Liver (tissue), 9 donors: ENCODE results near the gene NDUFC2. TPM values are rescaled to one million over a fixed set of nuclear protein-coding genes. Genes with fewer than 3 reads are reported as not detected.

Experiments
- DNase-seq: peaks from one replicate; pipeline ENCODE4 v3.0.0-alpha.2; 2017; ENCODE audit warnings: low spot score
- H3K27ac ChIP-seq, 2 donors: one replicate each; pipeline ENCODE4 v1.7.0; 2013; ENCODE audit warnings: inconsistent platforms in 2 of 2, low read length in 2 of 2, control low read depth in 1 of 2, low read depth in 1 of 2, mild to moderate bottlenecking in 1 of 2
- H3K27me3 ChIP-seq, 4 donors: one replicate each; pipeline versions ENCODE4 v1.6.1 to v1.7.0; 2013; ENCODE audit warnings: low read length in 3 of 4, inconsistent platforms in 1 of 4, mild to moderate bottlenecking in 1 of 4, moderate library complexity in 1 of 4; ENCODE audit not compliant: control insufficient read depth in 4 of 4, insufficient read depth in 4 of 4
- H3K36me3 ChIP-seq, 4 donors: one replicate each; pipeline versions ENCODE4 v1.6.1 to v1.7.0; 2013; ENCODE audit warnings: low read length in 3 of 4, mild to moderate bottlenecking in 3 of 4, low read depth in 1 of 4, moderate library complexity in 1 of 4; ENCODE audit not compliant: control insufficient read depth in 4 of 4, insufficient read depth in 3 of 4
- H3K4me1 ChIP-seq, 4 donors: one replicate each; pipeline versions ENCODE4 v1.6.1 to v1.7.0; 2013; ENCODE audit warnings: low read length in 3 of 4, mild to moderate bottlenecking in 3 of 4, moderate library complexity in 1 of 4; ENCODE audit not compliant: control insufficient read depth in 4 of 4, insufficient read depth in 4 of 4
- H3K4me3 ChIP-seq, 3 donors: one replicate each; pipeline versions ENCODE4 v1.6.1 to v1.7.0; 2013; ENCODE audit warnings: low read length in 3 of 3, control low read depth in 1 of 3, low read depth in 1 of 3, mild to moderate bottlenecking in 1 of 3
- H3K9ac ChIP-seq, 2 donors: one replicate each; pipeline ENCODE4 v1.7.0; 2013; ENCODE audit warnings: low read length in 2 of 2, mild to moderate bottlenecking in 2 of 2, moderate library complexity in 2 of 2, control low read depth in 1 of 2, low read depth in 1 of 2
- H3K9me3 ChIP-seq, 4 donors: one replicate each; pipeline versions ENCODE4 v1.6.1 to v1.7.0; 2013; ENCODE audit warnings: low read length in 3 of 4; ENCODE audit not compliant: control insufficient read depth in 4 of 4
- ATF3 ChIP-seq: IDR thresholded peaks from 2 replicates; pipeline ENCODE4 v1.6.1; 2016; ENCODE audit warnings: antibody characterized with exemption
- CTCF ChIP-seq: fragments of 150-350 bp; IDR thresholded peaks from 2 replicates; pipeline ENCODE4 v1.5.1; 2017; ENCODE audit warnings: improper control_type of control experiment, low read depth, low read length; ENCODE audit not compliant: missing input control
- EGR1 ChIP-seq, 2 donors: IDR thresholded peaks; 2 replicates each; pipeline ENCODE4 v1.6.1; 2016 to 2018; ENCODE audit warnings: antibody characterized with exemption in 2 of 2, low read depth in 2 of 2
- FOXA1 ChIP-seq: IDR thresholded peaks from 2 replicates; pipeline ENCODE4 v1.6.1; 2016; ENCODE audit warnings: antibody characterized with exemption
- FOXA2 ChIP-seq: IDR thresholded peaks from 2 replicates; pipeline ENCODE4 v1.6.1; 2016; ENCODE audit warnings: antibody characterized with exemption
- HNF4A ChIP-seq, 2 donors: conservative IDR thresholded peaks; 2 replicates each; pipeline ENCODE4 v1.6.1; 2016; ENCODE audit warnings: antibody characterized with exemption in 2 of 2, mild to moderate bottlenecking in 2 of 2
- HNF4G ChIP-seq: IDR thresholded peaks from 2 replicates; pipeline ENCODE4 v1.6.1; 2016; ENCODE audit warnings: antibody characterized with exemption
- JUND ChIP-seq, 2 donors: IDR thresholded peaks; 2 replicates each; pipeline ENCODE4 v1.6.1; 2016; ENCODE audit warnings: antibody characterized with exemption in 2 of 2
- MAX ChIP-seq: IDR thresholded peaks from 2 replicates; pipeline ENCODE4 v1.6.1; 2016; ENCODE audit warnings: antibody characterized with exemption
- NR2F2 ChIP-seq: IDR thresholded peaks from 2 replicates; pipeline ENCODE4 v1.6.1; 2016; ENCODE audit warnings: antibody characterized with exemption
- RAD21 ChIP-seq, 2 donors: IDR thresholded peaks; 2 replicates each; pipeline ENCODE4 v1.6.1; 2016; ENCODE audit warnings: antibody characterized with exemption in 2 of 2, mild to moderate bottlenecking in 2 of 2
- REST ChIP-seq: IDR thresholded peaks from 2 replicates; pipeline ENCODE4 v1.6.1; 2016; ENCODE audit warnings: antibody characterized with exemption, mild to moderate bottlenecking
- RXRA ChIP-seq, 2 donors: IDR thresholded peaks; 2 replicates each; pipeline ENCODE4 v1.6.1; 2017 to 2018; ENCODE audit warnings: antibody characterized with exemption in 2 of 2, mild to moderate bottlenecking in 1 of 2
- SP1 ChIP-seq: IDR thresholded peaks from 2 replicates; pipeline ENCODE4 v1.6.1; 2018; ENCODE audit warnings: antibody characterized with exemption, mild to moderate bottlenecking
- TAF1 ChIP-seq: conservative IDR thresholded peaks from 2 replicates; pipeline ENCODE4 v1.6.1; 2016; ENCODE audit warnings: antibody characterized with exemption, mild to moderate bottlenecking
- YY1 ChIP-seq: IDR thresholded peaks from 2 replicates; pipeline ENCODE4 v1.6.1; 2016; ENCODE audit warnings: antibody characterized with exemption, mild to moderate bottlenecking
- ZBTB33 ChIP-seq: IDR thresholded peaks from 2 replicates; pipeline ENCODE4 v1.6.1; 2016; ENCODE audit warnings: antibody characterized with exemption
- WGBS: extraction: QIAGEN DNeasy Blood & Tissue Kit; methylation state at CpG from one replicate; pipeline ENCODE4 v1.1.7; 2013; 5-methylcytosine and 5-hydroxymethylcytosine counted together
- polyA plus RNA-seq, 2 donors: library from polyadenylated mRNA; stranded (reverse) in 1 of 2; unstranded in 1 of 2; fragments of 200-250 nt in 1 of 2; fragments of >200 nt in 1 of 2; fragmentation: Nextera tagmentation in 1 of 2; extraction: Ambion mirVana in 1 of 2; gene quantifications; one replicate each; pipeline versions ENCODE4 v1.2.1 to v1.2.3, GENCODE V29; 2013 to 2015
- total RNA-seq, 2 donors: library from RNA; depleted of rRNA; stranded (reverse); fragments of >200 nt; gene quantifications; one replicate each; pipeline ENCODE4 v1.2.3, GENCODE V29; 2014
- donor health status: healthy.
- donor health status: healthy.
- donor health status: healthy.
- donor health status: healthy.
- donor health status: healthy.

NDUFC2 gene
- total and polyA plus RNA-seq, 4 donors, result 86.9 to 783 (median 199) TPM

GRCh38 chr11:78076733-78077403 is 2.8 kb downstream of the NDUFC2 start:
- Histone ChIP-seq H3K4me1 (peaks cover 12 to 48% (median 23%) of the 10 kb centered on the region in 4 donors), H3K27ac (no peak overlapping the region), H3K4me3 (no peak overlapping the region), H3K36me3 (peaks cover 0 to 7% (median under 1%) of the 10 kb centered on the region in 4 donors), H3K27me3 (no peaks in the 10 kb centered on the region), H3K9ac (no peak overlapping the region), H3K9me3 (no peaks in the 10 kb centered on the region)
- WGBS, result 84% methylated on average over 6 of the region's 6 CpGs
- TF ChIP-seq HNF4G (no peak), MAX (no peak), FOXA2 (no peak), EGR1 (IDR thresholded peaks at IDR 0.05; ENCODE audit: low read depth in 2 of 2) (no peak), YY1 (no peak), SP1 (no peak), CTCF (no peak), RXRA (IDR thresholded peaks at IDR 0.05) (no peak), RAD21 (IDR thresholded peaks at IDR 0.05) (no peak), TAF1 (no peak), ATF3 (no peak), JUND (IDR thresholded peaks at IDR 0.05) (no peak), NR2F2 (no peak), ZBTB33 (no peak)
- DNase-seq, result no peak

- WGBS, result 75% methylated on average over 6 of the region's 6 CpGs
- no peak for TF ChIP-seq CTCF
- no peak for TF ChIP-seq MAX
- no peak for TF ChIP-seq TAF1
- no peak for TF ChIP-seq RAD21 (IDR thresholded peaks at IDR 0.05)
- no peak for TF ChIP-seq NR2F2
- no peak for TF ChIP-seq SP1
- TF ChIP-seq HNF4G, result no peak
- TF ChIP-seq FOXA1, result no peak
- TF ChIP-seq REST, result no peak
- no peak for TF ChIP-seq HNF4A (conservative IDR thresholded peaks at IDR 0.05)
- no peak for TF ChIP-seq ATF3
- no peak for TF ChIP-seq RXRA (IDR thresholded peaks at IDR 0.05)
- no peak for TF ChIP-seq EGR1 (IDR thresholded peaks at IDR 0.05; ENCODE audit: low read depth in 2 of 2)
- no peak for TF ChIP-seq FOXA2
- TF ChIP-seq ZBTB33, result no peak
- TF ChIP-seq JUND (IDR thresholded peaks at IDR 0.05), result no peak
- no peak for TF ChIP-seq YY1
Measured at GRCh38 chr11:78074756-78075155, 4.9 kb downstream of the NDUFC2 start.

More at GRCh38 chr11:78074756-78075155, 4.9 kb downstream of the NDUFC2 start:
- no peak for DNase-seq
- Histone ChIP-seq H3K36me3 (peaks cover 3 to 16% (median 10%) of the 10 kb centered on the region in 4 donors), H3K4me1 (peaks cover 9 to 41% (median 22%) of the 10 kb centered on the region in 4 donors), H3K4me3 (no peak overlapping the region), H3K9ac (no peak overlapping the region), H3K9me3 (no peaks in the 10 kb centered on the region), H3K27me3 (no peaks in the 10 kb centered on the region), H3K27ac (no peak overlapping the region)
